GM20000 (cell line): Measurements from ENCODE around the gene TMBIM6.

ENCODE experiments used
- DNase-seq: peaks from one replicate; pipeline ENCODE4 v3.0.0; 2012; ENCODE audit warnings: low spot score
- TF ChIP-seq, protein P1 (sequence below): IDR thresholded peaks from 2 replicates; pipeline ENCODE4 v1.5.1; 2012; ENCODE audit warnings: mild to moderate bottlenecking, control low read depth; ENCODE audit errors: extremely low read depth, missing control alignments

TMBIM6 gene

DNA sequence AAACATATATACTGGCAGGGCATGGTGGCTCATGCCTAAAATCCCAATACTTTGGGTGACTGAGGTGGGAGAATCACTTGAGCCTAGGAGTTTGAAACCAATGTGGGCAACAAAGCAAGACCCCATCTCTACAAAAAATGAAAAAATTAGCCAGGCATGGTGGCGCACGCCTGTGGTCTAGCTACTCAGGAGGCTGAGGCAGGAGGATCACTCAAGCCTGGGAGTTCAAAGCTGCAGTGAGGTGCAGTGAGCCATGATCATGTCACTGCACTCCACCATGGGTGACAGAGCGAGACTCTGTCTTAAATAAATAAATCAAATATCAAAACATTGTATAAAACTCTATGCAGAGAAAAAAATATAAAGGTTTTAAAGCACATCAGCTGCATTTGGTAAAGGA, 39.3 kb upstream of the TMBIM6 start:
- no peak for DNase-seq
- TF ChIP-seq, protein P1, sequence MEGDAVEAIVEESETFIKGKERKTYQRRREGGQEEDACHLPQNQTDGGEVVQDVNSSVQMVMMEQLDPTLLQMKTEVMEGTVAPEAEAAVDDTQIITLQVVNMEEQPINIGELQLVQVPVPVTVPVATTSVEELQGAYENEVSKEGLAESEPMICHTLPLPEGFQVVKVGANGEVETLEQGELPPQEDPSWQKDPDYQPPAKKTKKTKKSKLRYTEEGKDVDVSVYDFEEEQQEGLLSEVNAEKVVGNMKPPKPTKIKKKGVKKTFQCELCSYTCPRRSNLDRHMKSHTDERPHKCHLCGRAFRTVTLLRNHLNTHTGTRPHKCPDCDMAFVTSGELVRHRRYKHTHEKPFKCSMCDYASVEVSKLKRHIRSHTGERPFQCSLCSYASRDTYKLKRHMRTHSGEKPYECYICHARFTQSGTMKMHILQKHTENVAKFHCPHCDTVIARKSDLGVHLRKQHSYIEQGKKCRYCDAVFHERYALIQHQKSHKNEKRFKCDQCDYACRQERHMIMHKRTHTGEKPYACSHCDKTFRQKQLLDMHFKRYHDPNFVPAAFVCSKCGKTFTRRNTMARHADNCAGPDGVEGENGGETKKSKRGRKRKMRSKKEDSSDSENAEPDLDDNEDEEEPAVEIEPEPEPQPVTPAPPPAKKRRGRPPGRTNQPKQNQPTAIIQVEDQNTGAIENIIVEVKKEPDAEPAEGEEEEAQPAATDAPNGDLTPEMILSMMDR, result no peak

DNA sequence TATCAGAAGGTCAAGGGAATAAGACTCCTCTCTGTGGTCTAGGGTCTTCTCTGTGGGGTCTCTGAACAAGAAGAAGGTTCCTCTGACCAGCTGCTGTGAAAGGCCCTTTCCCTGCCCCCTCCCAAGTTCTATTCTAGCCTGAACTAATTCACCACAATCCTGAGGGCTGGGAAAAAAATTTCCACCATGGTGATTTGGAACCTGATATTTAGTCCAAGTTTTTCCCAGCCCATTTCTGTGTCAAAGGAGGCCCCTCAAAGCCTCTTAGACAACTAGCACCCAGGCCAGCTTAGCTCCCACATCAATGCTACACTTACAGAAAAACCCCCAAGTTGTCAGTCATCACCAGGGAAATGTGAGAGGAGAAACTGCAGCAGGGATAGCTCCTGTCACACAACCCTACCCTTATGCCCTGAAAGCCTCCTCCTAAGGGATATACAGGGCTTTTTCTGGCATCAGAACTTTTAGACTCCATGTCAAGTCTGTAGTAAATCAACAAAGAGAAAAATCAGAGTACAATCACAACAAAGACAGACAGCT, 38.6 kb upstream of the TMBIM6 start:
- no peak for DNase-seq
- TF ChIP-seq, protein P1, result no peak

GRCh38 chr12:49703647-49704137, 37.7 kb upstream of the TMBIM6 start:
- DNase-seq, result peak; percentile 65
- TF ChIP-seq, protein P1, result no peak

DNA sequence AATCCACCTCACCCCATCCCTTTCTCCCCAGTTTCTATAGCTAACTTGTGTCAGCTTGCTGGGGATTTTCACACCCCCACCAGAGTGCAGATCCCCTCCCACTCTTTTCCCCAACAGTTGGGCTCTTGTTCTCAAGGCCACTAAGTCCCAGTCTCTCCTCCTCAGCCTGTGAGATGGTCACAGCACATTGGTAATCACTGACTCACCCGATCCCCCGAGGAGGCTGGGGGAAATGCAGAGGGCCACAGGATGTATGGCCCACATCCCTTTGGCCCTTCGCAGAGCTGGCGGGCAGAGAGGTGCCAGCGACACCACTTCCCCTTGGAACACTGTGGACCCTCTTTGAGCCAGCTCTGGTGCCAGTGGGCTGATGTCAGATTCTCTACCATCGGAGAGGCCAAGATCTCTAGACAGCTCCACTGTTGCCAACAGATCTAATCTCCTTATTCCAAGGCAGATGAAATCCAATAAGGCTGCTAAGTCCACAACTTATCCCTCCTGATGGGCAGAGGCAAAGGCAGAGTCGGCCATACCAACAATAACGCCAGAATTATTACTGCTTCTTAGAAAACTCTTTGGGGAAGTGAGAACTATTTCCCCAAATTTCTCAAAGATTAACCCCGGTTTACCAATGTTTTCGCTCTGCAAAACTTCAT, 35.8 kb upstream of the TMBIM6 start:
- TF ChIP-seq, protein P1, result no peak
- DNase-seq, result peak; percentile 64

DNA sequence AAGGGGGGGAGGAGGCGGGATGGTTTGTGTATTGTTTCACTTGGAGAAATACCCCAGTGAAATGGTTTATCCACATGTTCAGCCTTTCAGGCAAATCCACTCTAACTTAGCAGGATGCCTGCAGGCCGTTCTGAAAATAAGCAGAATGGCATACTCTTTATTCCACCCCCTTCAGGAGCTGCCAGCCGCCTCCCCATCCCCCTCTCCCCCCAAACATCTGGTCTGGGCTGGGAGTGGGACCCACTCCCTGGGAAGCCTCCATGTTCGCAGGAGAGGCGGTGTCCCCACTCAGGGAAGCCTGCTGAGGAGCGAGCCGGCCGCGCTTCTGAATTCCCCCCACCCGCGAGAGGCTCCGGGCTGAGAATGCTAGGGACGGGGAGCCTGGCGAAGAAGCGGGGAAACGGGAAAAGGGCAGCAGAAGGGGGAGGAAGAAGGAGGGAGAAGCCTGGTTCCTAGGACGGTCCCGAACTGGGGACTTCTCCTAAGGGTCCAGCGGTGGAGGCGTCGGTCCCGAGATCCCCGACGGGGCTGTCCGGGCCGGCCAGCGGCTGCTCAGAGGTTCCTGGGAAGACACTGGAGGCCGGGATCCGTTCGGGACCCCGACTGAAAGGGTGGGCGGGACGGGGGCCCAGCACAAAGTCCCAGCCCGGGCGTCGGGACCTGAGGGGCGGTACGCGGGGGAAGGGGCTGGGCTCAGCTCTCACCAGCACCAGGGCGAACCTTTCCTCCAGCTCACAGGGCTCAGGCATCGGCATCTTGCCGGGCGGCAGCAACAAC, 34.8 kb upstream of the TMBIM6 start:
- TF ChIP-seq, protein P1, result no peak
- peak; percentile 34 for DNase-seq

GRCh38 chr12:49707128-49707811, 34.1 kb upstream of the TMBIM6 start, which contains the start of gene FMNL3:
Gene FMNL3, minus strand, starts transcription at chr12:49707405. Its CDS starts 225 bp downstream, at chr12:49707180.
- peak; percentile 100 for DNase-seq
- TF ChIP-seq, protein P1, result peak; percentile 89

DNA sequence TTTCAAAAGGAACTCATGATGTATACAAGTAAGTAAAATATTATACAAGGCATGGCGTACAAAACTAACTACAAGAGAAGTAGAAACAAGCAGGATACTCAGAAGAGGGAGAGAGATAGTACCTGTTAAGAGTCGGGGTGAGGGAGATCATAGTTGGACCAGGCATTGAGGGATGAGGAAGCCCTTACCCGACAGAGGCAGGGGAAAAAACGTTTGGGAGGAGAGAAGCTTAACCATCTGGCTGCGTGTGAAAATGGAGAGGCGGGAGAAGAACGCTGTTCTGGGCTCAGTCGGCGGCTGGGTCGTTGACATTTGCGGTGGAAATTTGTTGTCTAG, 33.6 kb upstream of the TMBIM6 start:
- TF ChIP-seq, protein P1, result no peak
- no peak for DNase-seq
